HL-60 (cell line): ENCODE results near the gene GSAP.

ENCODE experiments used
- DNase-seq, 2 experiments: peaks; one replicate each; pipeline ENCODE4 v3.0.0-alpha.2; 2010 to 2020; ENCODE audit warnings: low read depth in 1 of 2, low spot score in 1 of 2
- H3K27ac ChIP-seq: fragments of 250-450 bp; sonication (Bioruptor Pico); replicated peaks from 2 replicates; pipeline ENCODE4 v1.5.1; 2020; ENCODE audit warnings: mild to moderate bottlenecking, moderate library complexity
- H3K27me3 ChIP-seq: fragments of 250-450 bp; sonication (Bioruptor Pico); 2 replicates; pipeline ENCODE4 v1.5.1; 2021; ENCODE audit warnings: mild to moderate bottlenecking, moderate library complexity; ENCODE audit not compliant: insufficient read depth, poor library complexity, severe bottlenecking
- H3K4me3 ChIP-seq: replicated peaks from 2 replicates; pipeline ENCODE4 v1.5.1; 2011; ENCODE audit warnings: mild to moderate bottlenecking, control low read depth, low read length; ENCODE audit not compliant: insufficient read depth
- CTCF ChIP-seq: IDR thresholded peaks from one replicate; pipeline ENCODE4 v1.5.1; 2011; ENCODE audit warnings: low read length, control low read depth, inconsistent platforms; ENCODE audit not compliant: insufficient read depth
- GABPA ChIP-seq: IDR thresholded peaks from 2 replicates; pipeline ENCODE4 v1.6.1; 2012; ENCODE audit warnings: low read depth
- POLR2AphosphoS5 ChIP-seq: IDR thresholded peaks from 2 replicates; pipeline ENCODE4 v1.6.1; 2012; ENCODE audit warnings: low read depth
- REST ChIP-seq: IDR thresholded peaks from 2 replicates; pipeline ENCODE4 v1.6.1; 2012; ENCODE audit warnings: low read depth; ENCODE audit not compliant: insufficient replicate concordance
- SPI1 ChIP-seq: IDR thresholded peaks from 2 replicates; pipeline ENCODE4 v1.6.1; 2012; ENCODE audit warnings: low read depth, mild to moderate bottlenecking, borderline replicate concordance

Gene GSAP

GRCh38 chr7:77434570-77435275 lies 18.6 kb upstream of the GSAP start:
- no peak for DNase-seq
- no peak overlapping the region for H3K27ac ChIP-seq
- no peak overlapping the region for H3K4me3 ChIP-seq
- no peak for TF ChIP-seq GABPA
- no peak for TF ChIP-seq POLR2AphosphoS5
- no peak for TF ChIP-seq REST
- no peak for TF ChIP-seq CTCF
- TF ChIP-seq SPI1, result no peak
- H3K27me3 ChIP-seq, result no peaks in the 10 kb centered on the region

GRCh38 chr7:77433901-77434300 lies 17.8 kb upstream of the GSAP start:
- peak; percentile 19; the same call in 1 of the 2 replicates for TF ChIP-seq SPI1
- TF ChIP-seq GABPA, result no peak
- TF ChIP-seq POLR2AphosphoS5, result no peak
- no peak for TF ChIP-seq CTCF
- H3K4me3 ChIP-seq, result no peak overlapping the region
- no peak overlapping the region for H3K27ac ChIP-seq
- peak in 1 of 2 experiments; percentile 30 for DNase-seq
- H3K27me3 ChIP-seq, result no peaks in the 10 kb centered on the region

GRCh38 chr7:77430927-77431326 lies 14.8 kb upstream of the GSAP start:
- no peak overlapping the region for H3K4me3 ChIP-seq
- no peak overlapping the region for H3K27ac ChIP-seq
- TF ChIP-seq CTCF (no peak), GABPA (no peak), REST (no peak), POLR2AphosphoS5 (no peak), SPI1 (no peak)
- no peak for DNase-seq
- H3K27me3 ChIP-seq, result no peaks in the 10 kb centered on the region

- Histone ChIP-seq H3K27me3 (no peaks in the 10 kb centered on the region), H3K27ac (no peak overlapping the region), H3K4me3 (no peak overlapping the region)
- DNase-seq, result peak; percentile 50 to 52
- no peak for TF ChIP-seq POLR2AphosphoS5
- TF ChIP-seq CTCF, result no peak
- no peak for TF ChIP-seq GABPA
- no peak for TF ChIP-seq SPI1
- no peak for TF ChIP-seq REST
Measured at GRCh38 chr7:77428777-77429231, 12.7 kb upstream of the GSAP start.
